IMR-90 (cell line): Measurements from ENCODE around the gene ARFGAP3. TPM values are rescaled to one million over a fixed set of nuclear protein-coding genes. Genes with fewer than 3 reads are reported as not detected.

Experiments
- ATAC-seq: fragments of 200-7000 bp; cut with Tn5 transposase; 2 replicates; pipeline ENCODE4 v1.9.1; 2020; ENCODE audit warnings: low read depth, mild to moderate bottlenecking, moderate library complexity
- BruUV-seq: library from RNA; stranded (reverse); fragments of 400-500 nt; replicated peaks from 2 replicates; lab custom pipeline; 2021; lab: Mats Ljungman, UMichigan
- CTCF ChIA-PET: fragments of 300-600 bp; formaldehyde crosslinking; extraction: SDS; loops from one replicate; lab custom pipeline; 2021; ENCODE audit warnings: antibody characterized with exemption; lab: Yijun Ruan, JAX
- POLR2A ChIA-PET: fragments of 300-600 bp; sonication (Branson Sonifier 250); formaldehyde crosslinking; loops from one replicate; lab custom pipeline; 2022; ENCODE audit warnings: antibody characterized with exemption; ENCODE audit not compliant: unreplicated experiment; lab: Charles Lee
- DNase-seq: peaks from one replicate; pipeline ENCODE4 v3.0.0; 2013
- H2AFZ ChIP-seq: replicated peaks from 2 replicates; pipeline ENCODE3; 2013; ENCODE audit warnings: low read length, mild to moderate bottlenecking; ENCODE audit not compliant: poor library complexity
- H2AK5ac ChIP-seq: 2 replicates; pipeline ENCODE4 v1.6.1; 2013; ENCODE audit warnings: low read depth, low read length, inconsistent platforms
- H2AK9ac ChIP-seq: replicated peaks from 2 replicates; pipeline ENCODE3; 2013; ENCODE audit warnings: mild to moderate bottlenecking, low read depth, low read length, moderate library complexity; ENCODE audit not compliant: poor library complexity
- H2BK120ac ChIP-seq: 2 replicates; pipeline ENCODE4 v1.6.1; 2013; ENCODE audit warnings: low read depth, low read length, inconsistent platforms
- H2BK15ac ChIP-seq: 3 replicates; pipeline ENCODE4 v1.6.1; 2013; ENCODE audit warnings: low read depth, low read length, inconsistent platforms
- H2BK20ac ChIP-seq: 2 replicates; pipeline ENCODE4 v1.6.1; 2013; ENCODE audit warnings: low read depth, mild to moderate bottlenecking, inconsistent platforms, low read length, moderate library complexity
- H2BK5ac ChIP-seq: 2 replicates; pipeline ENCODE4 v1.6.1; 2013; ENCODE audit warnings: mild to moderate bottlenecking, low read depth, low read length, inconsistent platforms; ENCODE audit not compliant: poor library complexity, severe bottlenecking
- H3K14ac ChIP-seq: replicated peaks from 2 replicates; pipeline ENCODE4 v1.6.1; 2013; ENCODE audit warnings: low read depth, low read length, inconsistent platforms
- H3K18ac ChIP-seq: 2 replicates; pipeline ENCODE4 v1.6.1; 2013; ENCODE audit warnings: low read depth, low read length, control low read depth
- H3K23ac ChIP-seq: 2 replicates; pipeline ENCODE4 v1.6.1; 2013; ENCODE audit warnings: low read depth, low read length, inconsistent platforms
- H3K27ac ChIP-seq: 2 replicates; pipeline ENCODE4 v1.5.1; 2013; ENCODE audit warnings: mild to moderate bottlenecking, control low read depth, low read length; ENCODE audit not compliant: insufficient read depth
- H3K27me3 ChIP-seq: 2 replicates; pipeline ENCODE4 v1.6.1; 2013; ENCODE audit warnings: low read length; ENCODE audit not compliant: control insufficient read depth, insufficient read depth
- H3K36me3 ChIP-seq: 2 replicates; pipeline ENCODE4 v1.6.1; 2013; ENCODE audit warnings: low read length, mixed read lengths; ENCODE audit not compliant: control insufficient read depth, insufficient read depth
- H3K4ac ChIP-seq: 2 replicates; pipeline ENCODE4 v1.6.1; 2013; ENCODE audit warnings: low read depth, low read length, inconsistent platforms
- H3K4me1 ChIP-seq: 2 replicates; pipeline ENCODE4 v1.6.1; 2013; ENCODE audit warnings: low read length, mixed read lengths; ENCODE audit not compliant: control insufficient read depth, insufficient read depth
- H3K4me2 ChIP-seq: 2 replicates; pipeline ENCODE4 v1.6.1; 2013; ENCODE audit warnings: low read depth, mild to moderate bottlenecking, control low read depth, low read length, moderate library complexity
- H3K4me3 ChIP-seq: 2 replicates; pipeline ENCODE4 v1.5.1; 2013; ENCODE audit warnings: low read depth, mild to moderate bottlenecking, control low read depth, low read length, moderate library complexity; ENCODE audit not compliant: insufficient read depth
- H3K56ac ChIP-seq: 2 replicates; pipeline ENCODE4 v1.6.1; 2013; ENCODE audit warnings: low read length, inconsistent platforms; ENCODE audit not compliant: insufficient read depth; ENCODE audit errors: extremely low read depth
- H3K79me1 ChIP-seq, 2 experiments: 2 replicates each; pipeline ENCODE4 v1.6.1; 2013; ENCODE audit warnings: low read length in 2 of 2, inconsistent platforms in 1 of 2, low read depth in 1 of 2
- H3K9ac ChIP-seq: 2 replicates; pipeline ENCODE4 v1.6.1; 2013; ENCODE audit warnings: low read depth, low read length, control low read depth
- H3K9me1 ChIP-seq: 2 replicates; pipeline ENCODE4 v1.6.1; 2013; ENCODE audit warnings: low read length, inconsistent platforms; ENCODE audit not compliant: insufficient read depth
- H3K9me3 ChIP-seq: 2 replicates; pipeline ENCODE4 v1.6.1; 2013; ENCODE audit warnings: low read length; ENCODE audit not compliant: control insufficient read depth, insufficient read depth
- H4K20me1 ChIP-seq: 2 replicates; pipeline ENCODE4 v1.6.1; 2013; ENCODE audit warnings: low read length, inconsistent platforms; ENCODE audit not compliant: insufficient read depth
- H4K5ac ChIP-seq: 2 replicates; pipeline ENCODE4 v1.6.1; 2013; ENCODE audit warnings: mild to moderate bottlenecking, low read depth, low read length, control low read depth
- H4K8ac ChIP-seq, 2 experiments: 2 replicates each; pipeline ENCODE4 v1.6.1; 2013; ENCODE audit warnings: low read depth in 2 of 2, low read length in 2 of 2, control low read depth in 1 of 2, inconsistent platforms in 1 of 2
- H4K91ac ChIP-seq: 2 replicates; pipeline ENCODE4 v1.6.1; 2013; ENCODE audit warnings: low read depth, low read length, inconsistent platforms; ENCODE audit not compliant: insufficient read depth
- BHLHE40 ChIP-seq: fragments of 150-350 bp; IDR thresholded peaks from 2 replicates; pipeline ENCODE4 v1.6.1; 2016; ENCODE audit warnings: mild to moderate bottlenecking, low read depth, low read length
- CEBPB ChIP-seq: IDR thresholded peaks from 2 replicates; pipeline ENCODE4 v1.6.1; 2012; ENCODE audit warnings: low read depth, low read length, improper control_type of control experiment
- CHD1 ChIP-seq: IDR thresholded peaks from 2 replicates; pipeline ENCODE4 v1.6.1; 2012; ENCODE audit warnings: low read depth, low read length, improper control_type of control experiment
- CTCF ChIP-seq: conservative IDR thresholded peaks from 2 replicates; pipeline ENCODE4 v1.5.1; 2012; ENCODE audit warnings: mild to moderate bottlenecking, low read depth, low read length, improper control_type of control experiment
- ELK1 ChIP-seq: fragments of 150-350 bp; IDR thresholded peaks from 2 replicates; pipeline ENCODE4 v1.6.1; 2016; ENCODE audit warnings: low read depth, mild to moderate bottlenecking, low read length, moderate library complexity, borderline replicate concordance
- FOS ChIP-seq: fragments of 150-350 bp; IDR thresholded peaks from 2 replicates; pipeline ENCODE4 v1.6.1; 2016; ENCODE audit warnings: low read depth, low read length
- MAFK ChIP-seq: IDR thresholded peaks from 2 replicates; pipeline ENCODE4 v1.6.1; 2012; ENCODE audit warnings: low read depth, low read length, improper control_type of control experiment
- MAZ ChIP-seq: IDR thresholded peaks from 2 replicates; pipeline ENCODE4 v1.6.1; 2012; ENCODE audit warnings: low read depth, mild to moderate bottlenecking, low read length, improper control_type of control experiment, moderate library complexity, borderline replicate concordance
- MXI1 ChIP-seq: IDR thresholded peaks from 2 replicates; pipeline ENCODE4 v1.6.1; 2012; ENCODE audit warnings: low read depth, mild to moderate bottlenecking, low read length, moderate library complexity, borderline replicate concordance
- NFE2L2 ChIP-seq: fragments of 150-350 bp; IDR thresholded peaks from 2 replicates; pipeline ENCODE4 v1.6.1; 2016; ENCODE audit warnings: low read depth, mild to moderate bottlenecking, low read length
- POLR2A ChIP-seq: IDR thresholded peaks from 2 replicates; pipeline ENCODE4 v1.6.1; 2012; ENCODE audit warnings: mild to moderate bottlenecking, low read depth, low read length
- RCOR1 ChIP-seq: IDR thresholded peaks from 2 replicates; pipeline ENCODE4 v1.6.1; 2012; ENCODE audit warnings: mild to moderate bottlenecking, low read length, improper control_type of control experiment; ENCODE audit not compliant: insufficient replicate concordance
- RFX5 ChIP-seq: IDR thresholded peaks from 2 replicates; pipeline ENCODE4 v1.8.0; 2012; ENCODE audit warnings: low read depth, mild to moderate bottlenecking, low read length, moderate library complexity
- SMC3 ChIP-seq: fragments of 150-350 bp; IDR thresholded peaks from 2 replicates; pipeline ENCODE4 v1.6.1; 2016; ENCODE audit warnings: low read depth, mild to moderate bottlenecking, antibody characterized with exemption, low read length, moderate library complexity
- USF2 ChIP-seq: fragments of 150-350 bp; IDR thresholded peaks from 2 replicates; pipeline ENCODE4 v1.6.1; 2017; ENCODE audit warnings: mild to moderate bottlenecking, antibody characterized with exemption, low read length, low read depth
- WGBS, 2 experiments: methylation state at CpG; one replicate each; pipeline versions ENCODE4 v1.1.5 to v1.1.7; 2013; ENCODE audit warnings: missing lambda C conversion rate in 2 of 2; ENCODE audit not compliant: insufficient read length in 1 of 2; ENCODE audit errors: extremely low coverage in 2 of 2; 5-methylcytosine and 5-hydroxymethylcytosine counted together
- dilution Hi-C: fragments of 300-500 bp; cut with HindIII; formaldehyde crosslinking; loops from one replicate; pipeline ENCODE4 v1.14.3; 2018; ENCODE audit warnings: low sequenced_read_pairs; ENCODE audit not compliant: unreplicated experiment
- in situ Hi-C: fragments of 300-500 bp; cut with MboI; formaldehyde crosslinking; loops from 3 replicates; pipeline ENCODE4 v1.14.3; 2019; ENCODE audit warnings: low sequenced_read_pairs, inconsistent platforms, mixed read lengths
- intact Hi-C: fragments of 100-400 bp; cut with micrococcal nuclease; formaldehyde crosslinking; loops from 2 replicates; pipeline ENCODE4 v1.10.0; 2022
- polyA plus RNA-seq, 3 experiments: library from polyadenylated mRNA; depleted of rRNA; stranded (reverse); fragments of >200 nt; gene quantifications; 2 replicates each; pipeline ENCODE4 v1.2.3, GENCODE V29; 2012; ENCODE audit warnings: low replicate concordance in 1 of 3
- total RNA-seq: library from RNA; depleted of rRNA; stranded (reverse); fragments of >200 nt; gene quantifications from 2 replicates; pipeline ENCODE4 v1.2.3, GENCODE V29; 2012

Gene ARFGAP3
- total and polyA plus RNA-seq, 2 of the 4 experiments (the other 2 are of a cell fraction) = 50.0 to 70.1 TPM

- H2BK5ac ChIP-seq = no peak overlapping the region
- BruUV-seq = no TSS peak
Observed at GRCh38 chr22:42814215-42814614, 42.9 kb downstream of the ARFGAP3 start.

More at GRCh38 chr22:42814215-42814614, 42.9 kb downstream of the ARFGAP3 start:
- Histone ChIP-seq H3K27ac (no peak overlapping the region), H2BK15ac (no peak overlapping the region), H3K4me3 (no peak overlapping the region), H3K9me3 (no peaks in the 10 kb centered on the region), H4K91ac (no peak overlapping the region), H2BK120ac (no peak overlapping the region), H2AFZ (no peak overlapping the region), H2BK20ac (no peak overlapping the region), H4K5ac (no peak overlapping the region), H2AK9ac (no peak overlapping the region), H3K23ac (no peak overlapping the region), H3K9me1 (peaks cover 7% of the 10 kb centered on the region; the same call in 1 of the 2 replicates), H2AK5ac (no peak overlapping the region), H3K14ac (no peak overlapping the region), H3K18ac (no peak overlapping the region), H4K20me1 (peaks cover 8% of the 10 kb centered on the region; the same call in 1 of the 2 replicates), H3K36me3 (peaks cover 42% of the 10 kb centered on the region), H3K27me3 (no peaks in the 10 kb centered on the region), H3K56ac (no peak overlapping the region), H3K4me1 (peaks cover 6% of the 10 kb centered on the region; the same call in 1 of the 2 replicates), H3K79me1 (peaks cover 14 to 55% of the 10 kb centered on the region in 2 experiments; a peak in 3 of 4 replicates), H3K4me2 (no peak overlapping the region), H3K4ac (no peak overlapping the region), H4K8ac (no peak overlapping the region), H3K9ac (no peak overlapping the region)
- CTCF ChIA-PET = no interaction called here
- no peak for TF ChIP-seq CHD1
- TF ChIP-seq FOS = no peak
- TF ChIP-seq USF2 = no peak
- no peak for TF ChIP-seq RCOR1
- TF ChIP-seq NFE2L2 = no peak
- no peak for TF ChIP-seq MAZ
- no peak for TF ChIP-seq CTCF
- TF ChIP-seq MXI1 = no peak
- no peak for TF ChIP-seq ELK1
- TF ChIP-seq SMC3 = no peak
- no peak for TF ChIP-seq RFX5
- TF ChIP-seq MAFK = no peak
- TF ChIP-seq CEBPB = no peak
- TF ChIP-seq POLR2A = no peak
- no peak for TF ChIP-seq BHLHE40
- intact Hi-C loops (no loop called here), dilution Hi-C loops (no loop called here), in situ Hi-C loops (no loop called here)
- no CpG with 5 or more reads among the region's 2 CpGs for WGBS, 2 experiments
- POLR2A ChIA-PET = no interaction called here
- DNase-seq (no peak), ATAC-seq (no peak)
